Activated T-cell treated with anti-CD3 and anti-CD28 coated beads, Interleukin-2, amount 50 U/mL, for 4 hours (primary cell): ENCODE results near the gene PTPRK. TPM values are rescaled to one million over a fixed set of nuclear protein-coding genes. Genes with fewer than 3 reads are reported as not detected.
"Not testable (repeated sequence)": the region's sequence is repeated elsewhere in the genome, so short reads cannot be mapped to it uniquely, and the experiment has no call there.

ENCODE experiments used
- ATAC-seq, 2 donors: fragments of 200-7000 bp; cut with Tn5 transposase; one replicate each; pipeline ENCODE4 v1.10.0; 2021
- DNase-seq: peaks from one replicate; pipeline ENCODE4 v3.0.0-alpha.2; 2020
- H3K27me3 Mint-ChIP-seq: one replicate; pipeline ENCODE4 v1.8.0; 2021; ENCODE audit warnings: low read depth, mixed read lengths
- H3K36me3 Mint-ChIP-seq: one replicate; pipeline ENCODE4 v1.8.0; 2022; ENCODE audit warnings: mixed read lengths; ENCODE audit not compliant: insufficient read depth
- H3K4me1 Mint-ChIP-seq: one replicate; pipeline ENCODE4 v1.8.0; 2021; ENCODE audit warnings: low read depth, mixed read lengths
- H3K4me3 Mint-ChIP-seq: one replicate; pipeline ENCODE4 v1.8.0; 2021; ENCODE audit warnings: mild to moderate bottlenecking, moderate library complexity, mixed read lengths
- H3K9me3 Mint-ChIP-seq: one replicate; pipeline ENCODE4 v1.8.0; 2021; ENCODE audit warnings: mixed read lengths
- total RNA-seq, 3 donors: library from RNA; stranded (reverse); gene quantifications; one replicate each; pipeline ENCODE4 v1.2.1, GENCODE V29; 2021

The PTPRK gene
- total RNA-seq, 3 donors from 2014 or later = 5.6 to 17.5 (median 11.6) TPM

- no peaks in the 10 kb centered on the region for H3K4me1 Mint-ChIP-seq
- H3K27me3 Mint-ChIP-seq = peaks cover 4% of the 10 kb centered on the region
- ATAC-seq (no peak), DNase-seq (no peak)
- H3K4me3 Mint-ChIP-seq = no peak overlapping the region
- H3K36me3 Mint-ChIP-seq = no peaks in the 10 kb centered on the region
- no peaks in the 10 kb centered on the region for H3K9me3 Mint-ChIP-seq
Observed at GRCh38 chr6:128461501-128461900, 58.9 kb downstream of the PTPRK start.

- H3K9me3 Mint-ChIP-seq = no peaks in the 10 kb centered on the region
- H3K4me3 Mint-ChIP-seq = no peak overlapping the region
- no peaks in the 10 kb centered on the region for H3K36me3 Mint-ChIP-seq
- DNase-seq = no peak
- H3K27me3 Mint-ChIP-seq = no peaks in the 10 kb centered on the region
- H3K4me1 Mint-ChIP-seq = no peaks in the 10 kb centered on the region
- ATAC-seq = no peak
Observed at GRCh38 chr6:128456510-128457230, 63.7 kb downstream of the PTPRK start.

GRCh38 chr6:128455959-128456358, 64.4 kb downstream of the PTPRK start:
- Mint-ChIP-seq H3K4me1 (no peaks in the 10 kb centered on the region), H3K36me3 (no peaks in the 10 kb centered on the region), H3K9me3 (no peaks in the 10 kb centered on the region), H3K27me3 (no peaks in the 10 kb centered on the region), H3K4me3 (no peak overlapping the region)
- ATAC-seq = no peak
- DNase-seq = no peak

- Mint-ChIP-seq H3K4me1 (no peaks in the 10 kb centered on the region), H3K9me3 (no peaks in the 10 kb centered on the region), H3K4me3 (no peak overlapping the region), H3K36me3 (no peaks in the 10 kb centered on the region), H3K27me3 (peaks cover 2% of the 10 kb centered on the region)
- ATAC-seq (no peak), DNase-seq (no peak)
Observed at GRCh38 chr6:128452713-128453112, 67.7 kb downstream of the PTPRK start.

- no peak for DNase-seq
- ATAC-seq = no peak
- no peaks in the 10 kb centered on the region for H3K36me3 Mint-ChIP-seq
- no peak overlapping the region for H3K4me3 Mint-ChIP-seq
- H3K27me3 Mint-ChIP-seq = peaks cover 2% of the 10 kb centered on the region
- H3K4me1 Mint-ChIP-seq = no peaks in the 10 kb centered on the region
- no peaks in the 10 kb centered on the region for H3K9me3 Mint-ChIP-seq
Observed at GRCh38 chr6:128446497-128446896, 73.9 kb downstream of the PTPRK start.

GRCh38 chr6:128443553-128443952, 76.8 kb downstream of the PTPRK start:
- Mint-ChIP-seq H3K4me3 (no peak overlapping the region), H3K36me3 (no peaks in the 10 kb centered on the region), H3K9me3 (no peaks in the 10 kb centered on the region), H3K27me3 (peaks cover 2% of the 10 kb centered on the region), H3K4me1 (no peaks in the 10 kb centered on the region)
- ATAC-seq = no peak
- DNase-seq = no peak

GRCh38 chr6:128439627-128440026, 80.8 kb downstream of the PTPRK start:
- Mint-ChIP-seq H3K4me1 (no peaks in the 10 kb centered on the region), H3K36me3 (no peaks in the 10 kb centered on the region), H3K27me3 (peaks cover 6% of the 10 kb centered on the region), H3K4me3 (no peak overlapping the region), H3K9me3 (no peaks in the 10 kb centered on the region)
- no peak for DNase-seq
- no peak for ATAC-seq

- no peak for ATAC-seq
- Mint-ChIP-seq H3K36me3 (no peaks in the 10 kb centered on the region), H3K4me1 (no peaks in the 10 kb centered on the region), H3K4me3 (no peak overlapping the region), H3K9me3 (peaks cover 4% of the 10 kb centered on the region), H3K27me3 (peaks cover 6% of the 10 kb centered on the region)
- no peak for DNase-seq
Observed at GRCh38 chr6:128438393-128438792, 82.0 kb downstream of the PTPRK start.

GRCh38 chr6:128437685-128438084, 82.7 kb downstream of the PTPRK start:
- no peaks in the 10 kb centered on the region for H3K4me1 Mint-ChIP-seq
- no peak overlapping the region for H3K4me3 Mint-ChIP-seq
- ATAC-seq (no peak), DNase-seq (no peak)
- peaks cover 4% of the 10 kb centered on the region for H3K9me3 Mint-ChIP-seq
- H3K36me3 Mint-ChIP-seq = no peaks in the 10 kb centered on the region
- H3K27me3 Mint-ChIP-seq = peaks cover 6% of the 10 kb centered on the region

- not testable (repeated sequence) for ATAC-seq, H3K4me1 Mint-ChIP-seq, DNase-seq, H3K36me3 Mint-ChIP-seq, H3K27me3 Mint-ChIP-seq, H3K4me3 Mint-ChIP-seq, H3K9me3 Mint-ChIP-seq
Observed at GRCh38 chr6:128434752-128435151, 85.6 kb downstream of the PTPRK start.

- ATAC-seq (no peak), DNase-seq (no peak)
- Mint-ChIP-seq H3K27me3 (no peaks in the 10 kb centered on the region), H3K9me3 (peaks cover 4% of the 10 kb centered on the region), H3K4me1 (no peaks in the 10 kb centered on the region), H3K36me3 (no peaks in the 10 kb centered on the region), H3K4me3 (no peak overlapping the region)
Observed at GRCh38 chr6:128432394-128432793, 88.0 kb downstream of the PTPRK start.

- Mint-ChIP-seq H3K4me3 (no peak overlapping the region), H3K4me1 (no peaks in the 10 kb centered on the region), H3K9me3 (no peaks in the 10 kb centered on the region), H3K27me3 (no peaks in the 10 kb centered on the region), H3K36me3 (no peaks in the 10 kb centered on the region)
- ATAC-seq (no peak), DNase-seq (no peak)
Observed at GRCh38 chr6:128427139-128427538, 93.3 kb downstream of the PTPRK start.

- Mint-ChIP-seq H3K27me3 (no peaks in the 10 kb centered on the region), H3K4me1 (no peaks in the 10 kb centered on the region)
- no peak for DNase-seq
Observed at GRCh38 chr6:128425856-128426255, 94.5 kb downstream of the PTPRK start.

GRCh38 chr6:128422871-128423270, 97.5 kb downstream of the PTPRK start:
- H3K4me1 Mint-ChIP-seq = no peaks in the 10 kb centered on the region
- H3K36me3 Mint-ChIP-seq = no peaks in the 10 kb centered on the region
- DNase-seq (no peak), ATAC-seq (no peak)
- no peaks in the 10 kb centered on the region for H3K27me3 Mint-ChIP-seq
- H3K9me3 Mint-ChIP-seq = peaks cover 8% of the 10 kb centered on the region
- no peak overlapping the region for H3K4me3 Mint-ChIP-seq

More at GRCh38 chr6:128425856-128426255, 94.5 kb downstream of the PTPRK start:
- ATAC-seq = no peak
- Mint-ChIP-seq H3K36me3 (no peaks in the 10 kb centered on the region), H3K9me3 (no peaks in the 10 kb centered on the region), H3K4me3 (no peak overlapping the region)

- Mint-ChIP-seq H3K9me3 (peaks cover 8% of the 10 kb centered on the region), H3K36me3 (no peaks in the 10 kb centered on the region), H3K27me3 (no peaks in the 10 kb centered on the region), H3K4me3 (no peak overlapping the region), H3K4me1 (no peaks in the 10 kb centered on the region)
- DNase-seq (no peak), ATAC-seq (no peak)
Observed at GRCh38 chr6:128422200-128422599, 98.2 kb downstream of the PTPRK start.
